Pulmonary artery endothelial cell (primary cell): Measurements from ENCODE around the gene PCBP3. TPM values are rescaled to one million over a fixed set of nuclear protein-coding genes. Genes with fewer than 3 reads are reported as not detected.
"Not testable (repeated sequence)": the region's sequence is repeated elsewhere in the genome, so short reads cannot be mapped to it uniquely, and the experiment has no call there.

ENCODE experiments used
- DNase-seq: peaks from one replicate; pipeline ENCODE4 v3.0.0-alpha.2; 2011; ENCODE audit warnings: low read depth, low spot score
- total RNA-seq: library from RNA; depleted of rRNA; stranded (reverse); fragments of >200 nt; gene quantifications from 2 replicates; pipeline ENCODE4 v1.2.3, GENCODE V29; 2014

PCBP3 gene
- total RNA-seq = 0.13 and 0.14 TPM in 2 replicates

GRCh38 chr21:45643021-45643980 is at the start of gene PCBP3:
PCBP3 (plus strand) TSS chr21:45643725; CDS start chr21:45850086, 206,361 bp downstream.
- peak; percentile 56 for DNase-seq

- no peak for DNase-seq
Observed at GRCh38 chr21:45594721-45595489, 48.6 kb upstream of the PCBP3 start.

- no peak for DNase-seq
Observed at GRCh38 chr21:45595574-45596295, 47.8 kb upstream of the PCBP3 start.

GRCh38 chr21:45596704-45597318 is 46.7 kb upstream of the PCBP3 start:
- DNase-seq = peak; percentile 10

- DNase-seq = no peak
Observed at GRCh38 chr21:45598109-45598508, 45.4 kb upstream of the PCBP3 start.

GRCh38 chr21:45598666-45599065 is 44.9 kb upstream of the PCBP3 start:
- no peak for DNase-seq

GRCh38 chr21:45599146-45599581 is 44.4 kb upstream of the PCBP3 start:
- DNase-seq = no peak

- DNase-seq = no peak
Observed at GRCh38 chr21:45600248-45600647, 43.3 kb upstream of the PCBP3 start.

DNA sequence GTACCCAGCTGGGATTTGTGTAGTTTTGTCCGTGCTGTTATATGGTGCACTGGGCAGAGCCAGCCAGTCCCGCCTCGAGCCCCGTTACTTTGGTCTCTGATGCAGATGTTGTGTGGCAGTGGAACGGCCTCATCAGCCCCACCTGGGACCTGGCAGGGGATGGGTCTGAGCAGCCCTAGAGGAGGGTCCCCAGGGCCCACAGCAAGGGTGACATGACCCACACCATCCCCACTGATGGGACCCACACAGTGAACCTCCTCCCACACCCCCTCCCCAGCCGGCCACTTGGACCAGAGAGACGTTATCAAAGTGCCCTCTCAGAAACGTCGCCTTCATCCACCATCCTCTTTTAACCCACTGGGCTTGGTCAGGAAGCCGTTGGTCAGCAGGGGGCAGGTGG is 42.0 kb upstream of the PCBP3 start:
- DNase-seq = no peak

DNA sequence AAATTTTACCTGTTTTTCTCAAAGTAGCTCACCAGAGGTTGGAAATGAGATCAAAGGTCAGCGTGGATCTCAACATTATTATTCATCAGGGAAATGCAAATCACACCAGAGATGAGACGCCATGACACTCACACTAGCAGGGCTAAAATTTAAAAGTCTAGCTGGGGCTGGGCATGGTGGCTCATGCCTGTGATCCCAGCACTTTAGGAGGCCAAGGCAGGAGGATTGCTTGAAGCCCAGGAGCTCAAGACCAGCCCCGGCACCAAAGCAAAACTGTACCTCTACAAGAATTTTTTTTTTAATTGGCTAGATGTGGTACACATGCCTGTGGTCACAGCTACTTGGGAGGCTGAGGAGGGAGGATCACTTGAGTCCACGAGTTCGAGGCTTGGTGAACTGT is 41.4 kb upstream of the PCBP3 start:
- no peak for DNase-seq

GRCh38 chr21:45603481-45603880 is 40.0 kb upstream of the PCBP3 start:
- no peak for DNase-seq

DNA sequence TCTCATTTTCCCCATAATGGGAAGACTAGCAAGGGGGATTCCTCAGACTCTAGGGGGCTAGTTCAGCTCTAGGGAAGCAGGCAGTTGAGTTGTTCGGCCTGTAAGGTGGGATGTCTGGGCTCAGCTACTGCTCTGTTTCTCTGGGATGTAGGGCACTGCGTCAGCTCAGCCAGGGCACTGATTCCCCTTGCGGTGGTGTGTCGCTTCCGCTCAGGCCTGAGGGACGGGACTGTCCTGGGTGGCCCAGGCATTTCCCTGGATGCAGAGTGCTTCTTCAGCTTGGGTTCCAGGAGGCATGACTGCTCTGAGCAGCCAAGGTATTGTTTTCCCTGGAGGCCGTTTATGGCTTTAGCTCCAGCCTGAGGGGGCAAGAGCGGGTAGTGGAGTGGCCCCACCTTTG is 38.8 kb upstream of the PCBP3 start:
- not testable (repeated sequence) for DNase-seq

DNA sequence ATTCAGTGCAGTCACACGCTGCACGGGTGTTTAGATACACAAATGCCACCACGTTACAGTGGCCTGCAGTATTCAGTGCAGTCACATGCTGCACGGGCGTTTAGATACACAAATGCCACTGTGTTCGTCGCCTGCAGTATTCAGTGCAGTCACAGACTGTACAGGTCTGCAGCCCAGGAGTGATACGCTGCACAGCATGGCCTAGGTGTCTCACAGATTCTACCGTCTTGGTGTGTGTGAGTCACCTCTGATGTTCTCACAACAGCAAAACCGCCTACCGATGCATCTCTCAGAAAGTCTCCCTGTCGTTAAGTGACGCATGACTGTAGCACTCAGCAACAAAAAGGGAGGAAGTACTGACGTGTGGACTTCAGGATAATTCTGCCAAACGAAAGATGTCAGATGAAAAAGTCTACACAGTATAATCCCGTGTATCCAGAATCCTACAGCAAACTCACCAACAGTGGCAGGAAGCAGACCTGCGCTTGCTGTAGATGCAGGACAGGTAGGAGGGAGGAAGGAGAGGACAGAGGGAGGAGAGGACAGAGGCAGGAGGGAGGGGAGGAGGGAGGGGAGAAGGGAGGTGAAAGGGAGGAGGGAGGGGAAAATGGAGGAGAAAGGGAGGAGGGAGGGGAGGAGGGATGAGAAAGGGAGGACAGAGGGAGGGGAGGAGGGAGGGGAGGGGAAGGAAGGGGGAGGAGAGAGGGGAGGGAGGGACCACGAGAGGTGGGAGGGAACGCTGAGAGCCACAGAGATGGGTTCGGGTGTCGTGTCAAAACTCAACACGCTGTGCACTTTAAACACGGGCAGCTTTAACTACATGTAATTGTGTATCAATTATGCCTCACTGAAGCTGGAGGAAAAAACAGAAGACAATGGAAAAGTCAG is 36.3 kb upstream of the PCBP3 start:
- no peak for DNase-seq

DNA sequence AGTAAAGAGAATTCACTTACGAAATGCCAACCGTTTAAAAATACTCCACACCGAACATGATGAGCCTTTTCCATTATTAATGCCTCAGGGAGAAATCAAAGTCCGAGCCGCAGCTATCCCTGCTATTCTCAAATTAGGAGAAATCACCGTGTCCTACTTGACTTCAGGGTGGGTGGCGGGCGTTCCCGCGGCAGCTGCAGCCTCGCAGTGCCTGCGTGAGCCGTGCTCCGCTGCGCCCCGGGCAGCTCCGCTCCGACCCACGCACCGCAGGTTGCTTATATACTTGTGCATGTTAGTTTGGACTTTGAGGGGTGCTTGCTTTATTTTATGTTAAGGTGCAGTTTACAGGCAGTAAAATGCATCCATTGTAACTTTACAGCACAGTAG is 35.6 kb upstream of the PCBP3 start:
- DNase-seq = no peak

DNA sequence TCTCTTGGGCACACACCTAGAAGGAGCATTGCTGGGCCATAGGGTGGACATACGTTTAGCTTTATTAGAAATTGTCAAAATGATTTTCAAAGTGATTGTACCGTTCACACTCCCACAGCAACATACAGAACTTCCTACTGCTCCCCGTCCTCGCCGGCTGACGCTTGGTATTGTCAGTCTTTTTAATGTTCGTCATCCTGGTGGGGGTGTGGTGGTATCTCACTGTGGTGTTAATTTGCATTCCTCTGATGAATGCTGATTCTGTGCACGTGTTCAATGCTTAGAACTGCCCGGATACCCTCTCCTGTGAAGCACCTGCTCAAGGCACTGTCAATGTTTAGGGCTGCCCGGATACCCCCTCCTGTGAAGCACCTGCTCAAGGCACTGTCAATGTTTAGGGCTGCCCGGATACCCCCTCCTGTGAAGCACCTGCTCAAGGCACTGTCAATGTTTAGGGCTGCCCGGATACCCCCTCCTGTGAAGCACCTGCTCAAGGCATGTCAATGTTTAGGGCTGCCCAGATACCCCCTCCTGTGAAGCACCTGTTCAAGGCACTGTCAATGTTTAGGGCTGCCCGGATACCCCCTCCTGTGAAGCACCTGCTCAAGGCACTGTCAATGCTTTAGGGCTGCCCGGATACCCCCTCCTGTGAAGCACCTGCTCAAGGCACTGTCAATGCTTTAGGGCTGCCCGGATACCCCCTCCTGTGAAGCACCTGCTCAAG is 34.6 kb upstream of the PCBP3 start:
- DNase-seq = not testable (repeated sequence)

DNA sequence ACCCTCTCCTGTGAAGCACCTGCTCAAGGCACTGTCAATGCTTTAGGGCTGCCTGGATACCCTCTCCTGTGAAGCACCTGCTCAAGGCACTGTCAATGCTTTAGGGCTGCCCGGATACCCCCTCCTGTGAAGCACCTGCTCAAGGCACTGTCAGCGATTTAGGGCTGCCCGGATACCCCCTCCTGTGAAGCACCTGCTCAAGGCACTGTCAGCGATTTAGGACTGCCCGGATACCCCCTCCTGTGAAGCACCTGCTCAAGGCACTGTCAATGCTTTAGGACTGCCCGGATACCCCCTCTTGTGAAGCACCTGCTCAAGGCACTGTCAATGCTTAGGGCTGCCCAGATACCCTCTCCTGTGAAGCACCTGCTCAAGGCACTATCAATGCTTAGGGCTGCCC is 33.9 kb upstream of the PCBP3 start:
- not testable (repeated sequence) for DNase-seq

- no peak for DNase-seq
Observed at GRCh38 chr21:45611296-45611695, 32.2 kb upstream of the PCBP3 start.

- DNase-seq = no peak
Observed at GRCh38 chr21:45611939-45612664, 31.4 kb upstream of the PCBP3 start.

- DNase-seq = not testable (repeated sequence)
Observed at GRCh38 chr21:45612665-45613019, 30.9 kb upstream of the PCBP3 start.
